Activated B cell treated with CpG ODN at 0.5 μM for 24 hours (primary cell): ENCODE results near the gene TMEM51. TPM values are rescaled to one million over a fixed set of nuclear protein-coding genes. Genes with fewer than 3 reads are reported as not detected.

ENCODE experiments used
- ATAC-seq: fragments of 200-7000 bp; cut with Tn5 transposase; one replicate; pipeline ENCODE4 v1.10.0; 2021; ENCODE audit warnings: low read depth, mild to moderate bottlenecking, moderate library complexity
- CTCF ChIA-PET: fragments of 350-600 bp; sonication (Branson Sonifier 250); formaldehyde crosslinking; loops from one replicate; lab custom pipeline; 2021; ENCODE audit warnings: antibody characterized with exemption; lab: Charles Lee
- POLR2A ChIA-PET: fragments of 350-600 bp; sonication (Branson Sonifier 250); formaldehyde crosslinking; loops from one replicate; lab custom pipeline; 2021; ENCODE audit warnings: antibody characterized with exemption; lab: Charles Lee
- DNase-seq: peaks from one replicate; pipeline ENCODE4 v3.0.0; 2022
- H3K27ac Mint-ChIP-seq: one replicate; pipeline ENCODE4 v1.8.0; 2020; ENCODE audit warnings: mixed read lengths
- H3K27me3 Mint-ChIP-seq: one replicate; pipeline ENCODE4 v1.8.0; 2021; ENCODE audit warnings: mixed read lengths
- H3K36me3 Mint-ChIP-seq: one replicate; pipeline ENCODE4 v1.8.0; 2021; ENCODE audit warnings: low read depth, mixed read lengths
- H3K4me1 Mint-ChIP-seq: one replicate; pipeline ENCODE4 v1.8.0; 2021; ENCODE audit warnings: mixed read lengths
- H3K4me3 Mint-ChIP-seq: one replicate; pipeline ENCODE4 v1.8.0; 2020; ENCODE audit warnings: mild to moderate bottlenecking, mixed read lengths
- H3K9me3 Mint-ChIP-seq: one replicate; pipeline ENCODE4 v1.8.0; 2020; ENCODE audit warnings: mixed read lengths
- CTCF ChIP-seq: fragments of 200-600 bp; IDR thresholded peaks from one replicate; pipeline ENCODE4 v1.8.0; 2022; ENCODE audit warnings: antibody characterized with exemption, mild to moderate bottlenecking
- intact Hi-C: fragments of 100-400 bp; cut with micrococcal nuclease; formaldehyde crosslinking; loops from one replicate; pipeline ENCODE4 v1.15.1; 2024
- total RNA-seq: library from RNA; stranded (reverse); gene quantifications from 2 replicates; pipeline ENCODE4 v1.2.3, GENCODE V29; 2022

The TMEM51 gene
- total RNA-seq, 1 donor from 2014 or later = not detected

- no peak for ATAC-seq
- TF ChIP-seq CTCF = no peak
- POLR2A ChIA-PET = no interaction called here
- Mint-ChIP-seq H3K36me3 (no peaks in the 10 kb centered on the region), H3K27ac (no peak overlapping the region), H3K4me3 (no peak overlapping the region), H3K27me3 (peaks cover 10% of the 10 kb centered on the region), H3K4me1 (no peaks in the 10 kb centered on the region), H3K9me3 (peaks cover 3% of the 10 kb centered on the region)
- no peak for DNase-seq
- CTCF ChIA-PET = interaction anchor here (1.2 kb wide), 1 partner anchor 21 kb away, joined by 4 read pairs; no protein-coding TSS in a partner anchor
- intact Hi-C loops = no loop called here
Observed at GRCh38 chr1:15107911-15108310, 45.6 kb upstream of the TMEM51 start.

GRCh38 chr1:15110128-15110866 lies 43.2 kb upstream of the TMEM51 start:
- TF ChIP-seq CTCF = no peak
- no peak overlapping the region for H3K4me3 Mint-ChIP-seq
- no peak for ATAC-seq
- H3K4me1 Mint-ChIP-seq = no peaks in the 10 kb centered on the region
- POLR2A ChIA-PET = no interaction called here
- intact Hi-C loops = no loop called here
- no peaks in the 10 kb centered on the region for H3K9me3 Mint-ChIP-seq
- no peak overlapping the region for H3K27ac Mint-ChIP-seq
- DNase-seq = no peak
- H3K27me3 Mint-ChIP-seq = peaks cover 10% of the 10 kb centered on the region
- H3K36me3 Mint-ChIP-seq = no peaks in the 10 kb centered on the region
- CTCF ChIA-PET = no interaction called here

- Mint-ChIP-seq H3K4me1 (no peaks in the 10 kb centered on the region), H3K27me3 (peaks cover 13% of the 10 kb centered on the region), H3K9me3 (no peaks in the 10 kb centered on the region), H3K36me3 (no peaks in the 10 kb centered on the region), H3K4me3 (no peak overlapping the region), H3K27ac (no peak overlapping the region)
- DNase-seq (no peak), ATAC-seq (no peak)
- ChIA-PET CTCF (no interaction called here), POLR2A (no interaction called here)
- TF ChIP-seq CTCF = no peak
- intact Hi-C loops = no loop called here
Observed at GRCh38 chr1:15110867-15111230, 42.7 kb upstream of the TMEM51 start.

- no peak for ATAC-seq
- H3K9me3 Mint-ChIP-seq = no peaks in the 10 kb centered on the region
- H3K4me1 Mint-ChIP-seq = no peaks in the 10 kb centered on the region
- no peak for DNase-seq
- no peak overlapping the region for H3K4me3 Mint-ChIP-seq
- no peak for TF ChIP-seq CTCF
- intact Hi-C loops = no loop called here
- H3K27ac Mint-ChIP-seq = no peak overlapping the region
- CTCF ChIA-PET = no interaction called here
- POLR2A ChIA-PET = no interaction called here
- H3K27me3 Mint-ChIP-seq = peaks cover 7% of the 10 kb centered on the region
- no peaks in the 10 kb centered on the region for H3K36me3 Mint-ChIP-seq
Observed at GRCh38 chr1:15113146-15113545, 40.4 kb upstream of the TMEM51 start.

- TF ChIP-seq CTCF = no peak
- Mint-ChIP-seq H3K27ac (no peak overlapping the region), H3K4me1 (no peaks in the 10 kb centered on the region), H3K36me3 (no peaks in the 10 kb centered on the region), H3K4me3 (no peak overlapping the region), H3K9me3 (no peaks in the 10 kb centered on the region), H3K27me3 (peaks cover 6% of the 10 kb centered on the region)
- ChIA-PET POLR2A (no interaction called here), CTCF (no interaction called here)
- intact Hi-C loops = no loop called here
- no peak for DNase-seq
- ATAC-seq = no peak
Observed at GRCh38 chr1:15114884-15115283, 38.7 kb upstream of the TMEM51 start.
